CD14-positive monocyte (primary cell): ENCODE results near the gene C5orf47. TPM values are rescaled to one million over a fixed set of nuclear protein-coding genes. Genes with fewer than 3 reads are reported as not detected.
A peak's percentile ranks its signal among the peaks of the same experiment; 100 is the strongest.

ENCODE experiments used
- DNase-seq, 3 donors: peaks; one replicate each; pipeline ENCODE4 v3.0.0-alpha.2; 2011 to 2022
- H2AFZ ChIP-seq: 2 replicates; pipeline ENCODE4 v1.6.0; 2012; ENCODE audit warnings: mild to moderate bottlenecking, low read depth, low read length, inconsistent platforms; ENCODE audit not compliant: insufficient read depth, poor library complexity, severe bottlenecking
- H3K27ac ChIP-seq, 2 donors: 1 replicate in 1 of 2; 2 replicates in 1 of 2; pipeline ENCODE4 v1.5.1; 2012 to 2013; ENCODE audit warnings: low read length in 2 of 2, control low read depth in 1 of 2, inconsistent platforms in 1 of 2, low read depth in 1 of 2, mild to moderate bottlenecking in 1 of 2
- H3K27me3 ChIP-seq, 2 donors: one replicate each; pipeline versions ENCODE4 v1.6.0 to v1.6.1; 2011 to 2013; ENCODE audit warnings: low read length in 2 of 2; ENCODE audit not compliant: control insufficient read depth in 2 of 2, insufficient read depth in 2 of 2
- H3K36me3 ChIP-seq, 2 donors: replicated peaks in 1 of 2; 1 replicate in 1 of 2; 2 replicates in 1 of 2; pipeline versions ENCODE4 v1.5.1 to v1.6.1; 2012 to 2013; ENCODE audit warnings: low read length in 2 of 2, control low read depth in 1 of 2, inconsistent platforms in 1 of 2, mild to moderate bottlenecking in 1 of 2; ENCODE audit not compliant: insufficient read depth in 2 of 2, control insufficient read depth in 1 of 2
- H3K4me1 ChIP-seq, 2 donors: 1 replicate in 1 of 2; 2 replicates in 1 of 2; pipeline versions ENCODE4 v1.5.1 to v1.6.1; 2012 to 2013; ENCODE audit warnings: low read length in 2 of 2, control low read depth in 1 of 2, inconsistent platforms in 1 of 2, mild to moderate bottlenecking in 1 of 2, moderate library complexity in 1 of 2; ENCODE audit not compliant: insufficient read depth in 2 of 2, control insufficient read depth in 1 of 2
- H3K4me2 ChIP-seq: replicated peaks from 2 replicates; pipeline ENCODE3; 2012; ENCODE audit warnings: low read length, moderate library complexity, mild to moderate bottlenecking; ENCODE audit not compliant: poor library complexity, severe bottlenecking; ENCODE audit errors: extremely low read depth
- H3K4me3 ChIP-seq, 3 experiments: fragments of 200-600 bp in 1 of 3; sonication (generic) in 1 of 3; replicated peaks in 1 of 3; 1 replicate in 2 of 3; 2 replicates in 1 of 3; pipeline ENCODE4 v1.5.1; 2011 to 2013; ENCODE audit warnings: low read length in 3 of 3, mild to moderate bottlenecking in 3 of 3, control low read depth in 2 of 3, low read depth in 2 of 3, inconsistent platforms in 1 of 3, moderate library complexity in 1 of 3
- H3K79me2 ChIP-seq: 2 replicates; pipeline ENCODE4 v1.6.0; 2012; ENCODE audit warnings: mild to moderate bottlenecking, control low read depth, inconsistent platforms, low read length, moderate library complexity; ENCODE audit not compliant: insufficient read depth
- H3K9ac ChIP-seq: 2 replicates; pipeline ENCODE4 v1.6.0; 2017; ENCODE audit warnings: low read length, mild to moderate bottlenecking; ENCODE audit not compliant: insufficient read depth, poor library complexity, severe bottlenecking
- H3K9me3 ChIP-seq, 2 donors: replicated peaks in 1 of 2; 1 replicate in 1 of 2; 2 replicates in 1 of 2; pipeline versions ENCODE4 v1.5.1 to v1.6.1; 2012 to 2013; ENCODE audit warnings: low read length in 2 of 2, control low read depth in 1 of 2; ENCODE audit not compliant: control insufficient read depth in 1 of 2, insufficient read depth in 1 of 2
- H4K20me1 ChIP-seq: 2 replicates; pipeline ENCODE4 v1.6.0; 2012; ENCODE audit warnings: mild to moderate bottlenecking, low read length, control low read depth, moderate library complexity; ENCODE audit not compliant: insufficient read depth
- H3K27ac Mint-ChIP-seq, 7 donors: one replicate each; pipeline ENCODE4 v1.8.0; 2020; ENCODE audit warnings: mild to moderate bottlenecking in 7 of 7, mixed read lengths in 7 of 7, moderate library complexity in 6 of 7, inconsistent platforms in 2 of 7
- H3K27me3 Mint-ChIP-seq, 3 donors: one replicate each; pipeline ENCODE4 v1.8.0; 2021 to 2022; ENCODE audit warnings: low read depth in 3 of 3, mild to moderate bottlenecking in 3 of 3, mixed read lengths in 3 of 3, moderate library complexity in 3 of 3, inconsistent platforms in 1 of 3
- H3K36me3 Mint-ChIP-seq, 2 donors: one replicate each; pipeline ENCODE4 v1.8.0; 2020; ENCODE audit warnings: mixed read lengths in 2 of 2, inconsistent platforms in 1 of 2, mild to moderate bottlenecking in 1 of 2
- H3K4me1 Mint-ChIP-seq: one replicate; pipeline ENCODE4 v1.8.0; 2020; ENCODE audit warnings: mild to moderate bottlenecking, mixed read lengths
- H3K4me3 Mint-ChIP-seq, 2 donors: one replicate each; pipeline ENCODE4 v1.8.0; 2020; ENCODE audit warnings: mild to moderate bottlenecking in 2 of 2, mixed read lengths in 2 of 2, moderate library complexity in 1 of 2
- H3K9me3 Mint-ChIP-seq, 7 donors: one replicate each; pipeline ENCODE4 v1.8.0; 2020 to 2022; ENCODE audit warnings: mixed read lengths in 7 of 7, mild to moderate bottlenecking in 6 of 7, moderate library complexity in 6 of 7, inconsistent platforms in 2 of 7
- WGBS: methylation state at CpG from one replicate; pipeline ENCODE4 v1.1.5; 2013; ENCODE audit warnings: missing lambda C conversion rate; ENCODE audit not compliant: insufficient coverage; 5-methylcytosine and 5-hydroxymethylcytosine counted together
- intact Hi-C, 2 donors: fragments of 100-400 bp; cut with micrococcal nuclease; formaldehyde crosslinking; loops; one replicate each; pipeline versions ENCODE4 v1.15.0 to v1.15.1; 2023
- polyA plus RNA-seq, 3 donors: library from polyadenylated mRNA; depleted of rRNA in 1 of 3; unstranded in 2 of 3; stranded (reverse) in 1 of 3; fragments of 300-500 nt in 2 of 3; fragments of >200 nt in 1 of 3; fragmentation: Illumina TruSeq in 2 of 3; gene quantifications; 1 replicate in 2 of 3; 2 replicates in 1 of 3; pipeline ENCODE4 v1.2.3, GENCODE V29; 2012 to 2021
- TF ChIP-seq, protein P1 (sequence below): fragments of 200-600 bp; IDR thresholded peaks from one replicate; pipeline ENCODE4 v1.8.0; 2022; ENCODE audit warnings: antibody characterized with exemption, mild to moderate bottlenecking

C5orf47 gene
- polyA plus RNA-seq, 3 donors, result not detected

DNA sequence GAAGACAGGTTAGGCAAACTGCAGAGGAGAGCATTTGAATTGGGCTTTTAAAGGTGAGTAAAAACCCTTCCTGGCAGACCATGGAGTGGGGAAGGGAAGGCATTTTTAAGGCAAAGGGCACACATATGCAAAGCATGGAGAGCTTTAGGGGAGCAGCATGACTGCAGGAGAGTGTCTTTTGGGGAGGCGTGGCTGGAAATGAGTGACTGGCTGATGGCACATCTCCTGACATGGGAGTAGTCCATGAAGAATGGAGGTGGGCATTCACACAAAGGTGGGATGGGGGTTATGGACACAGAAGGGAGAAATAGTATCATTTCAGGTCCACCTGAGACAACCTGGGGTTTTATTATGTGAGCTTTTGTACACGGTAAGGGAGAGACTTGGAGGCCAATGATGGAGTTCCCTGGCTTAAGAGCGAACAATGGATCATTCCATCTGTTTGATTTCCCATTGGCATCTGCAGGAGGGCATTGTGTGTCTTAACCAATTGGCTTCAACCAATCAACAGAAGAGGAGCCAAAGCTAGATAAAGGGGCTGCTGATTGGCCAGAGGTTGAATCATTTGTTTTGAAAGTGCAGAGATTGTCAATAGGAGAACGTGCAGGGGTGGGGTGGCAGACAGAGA is 58.6 kb downstream of the C5orf47 start:
- H3K27me3 Mint-ChIP-seq, result peaks cover 4 to 18% (median 7%) of the 10 kb centered on the region in 3 donors
- no peaks in the 10 kb centered on the region for H3K4me1 ChIP-seq
- no peaks in the 10 kb centered on the region for H3K79me2 ChIP-seq
- no peaks in the 10 kb centered on the region for H3K36me3 ChIP-seq
- H3K4me3 Mint-ChIP-seq, result no peak overlapping the region
- no peak overlapping the region for H3K27ac ChIP-seq
- no peak overlapping the region for H3K4me2 ChIP-seq
- H3K4me3 ChIP-seq, result no peak overlapping the region
- no peaks in the 10 kb centered on the region for H3K9me3 ChIP-seq
- H3K9me3 Mint-ChIP-seq, result no peaks in the 10 kb centered on the region
- no peaks in the 10 kb centered on the region for H4K20me1 ChIP-seq
- H3K9ac ChIP-seq, result no peak overlapping the region
- TF ChIP-seq, protein P1, sequence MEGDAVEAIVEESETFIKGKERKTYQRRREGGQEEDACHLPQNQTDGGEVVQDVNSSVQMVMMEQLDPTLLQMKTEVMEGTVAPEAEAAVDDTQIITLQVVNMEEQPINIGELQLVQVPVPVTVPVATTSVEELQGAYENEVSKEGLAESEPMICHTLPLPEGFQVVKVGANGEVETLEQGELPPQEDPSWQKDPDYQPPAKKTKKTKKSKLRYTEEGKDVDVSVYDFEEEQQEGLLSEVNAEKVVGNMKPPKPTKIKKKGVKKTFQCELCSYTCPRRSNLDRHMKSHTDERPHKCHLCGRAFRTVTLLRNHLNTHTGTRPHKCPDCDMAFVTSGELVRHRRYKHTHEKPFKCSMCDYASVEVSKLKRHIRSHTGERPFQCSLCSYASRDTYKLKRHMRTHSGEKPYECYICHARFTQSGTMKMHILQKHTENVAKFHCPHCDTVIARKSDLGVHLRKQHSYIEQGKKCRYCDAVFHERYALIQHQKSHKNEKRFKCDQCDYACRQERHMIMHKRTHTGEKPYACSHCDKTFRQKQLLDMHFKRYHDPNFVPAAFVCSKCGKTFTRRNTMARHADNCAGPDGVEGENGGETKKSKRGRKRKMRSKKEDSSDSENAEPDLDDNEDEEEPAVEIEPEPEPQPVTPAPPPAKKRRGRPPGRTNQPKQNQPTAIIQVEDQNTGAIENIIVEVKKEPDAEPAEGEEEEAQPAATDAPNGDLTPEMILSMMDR, result no peak
- intact Hi-C loops, result no loop called here
- DNase-seq, result no peak
- no peaks in the 10 kb centered on the region for H3K4me1 Mint-ChIP-seq
- H3K27ac Mint-ChIP-seq, result no peak overlapping the region
- H3K36me3 Mint-ChIP-seq, result no peaks in the 10 kb centered on the region
- WGBS, result 74% methylated on average over 3 of the region's 4 CpGs
- H2AFZ ChIP-seq, result no peak overlapping the region
- H3K27me3 ChIP-seq, result no peaks in the 10 kb centered on the region

DNA sequence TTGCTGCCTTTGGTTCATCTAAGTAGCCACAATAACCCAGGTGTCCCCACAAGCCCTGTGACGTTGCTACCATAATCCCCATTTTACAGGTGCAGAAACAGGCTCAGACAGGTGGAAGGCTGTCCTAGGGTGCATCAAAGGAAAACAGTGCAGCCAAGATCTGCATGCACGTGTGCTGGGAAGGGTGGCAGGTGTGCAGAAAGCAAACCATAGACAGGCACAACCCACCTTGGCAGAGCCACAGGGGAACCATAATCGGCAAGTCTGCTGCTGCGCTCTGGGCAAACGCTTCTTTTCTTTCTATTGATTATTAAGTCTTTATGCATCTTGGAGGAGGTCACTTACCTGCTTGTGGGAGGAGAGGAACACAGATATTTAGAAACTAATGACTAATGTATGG is 63.7 kb downstream of the C5orf47 start:
- H3K4me1 Mint-ChIP-seq, result no peaks in the 10 kb centered on the region
- peaks cover 0 to 2% (median 0%) of the 10 kb centered on the region in 7 donors for H3K9me3 Mint-ChIP-seq
- no peaks in the 10 kb centered on the region for H3K79me2 ChIP-seq
- intact Hi-C loops, result no loop called here
- TF ChIP-seq, protein P1, result no peak
- no peaks in the 10 kb centered on the region for H4K20me1 ChIP-seq
- no peak overlapping the region for H3K4me3 ChIP-seq
- no peaks in the 10 kb centered on the region for H3K27me3 ChIP-seq
- no peak overlapping the region for H3K27ac ChIP-seq
- H3K4me1 ChIP-seq, result no peaks in the 10 kb centered on the region
- H3K36me3 Mint-ChIP-seq, result no peaks in the 10 kb centered on the region
- peaks cover 2 to 5% (median 3%) of the 10 kb centered on the region in 3 donors for H3K27me3 Mint-ChIP-seq
- H2AFZ ChIP-seq, result no peak overlapping the region
- no peaks in the 10 kb centered on the region for H3K9me3 ChIP-seq
- DNase-seq, result no peak
- no peaks in the 10 kb centered on the region for H3K36me3 ChIP-seq
- no peak overlapping the region for H3K4me2 ChIP-seq
- no peak overlapping the region for H3K9ac ChIP-seq
- H3K4me3 Mint-ChIP-seq, result no peak overlapping the region
- H3K27ac Mint-ChIP-seq, result peak overlapping the region in 1 of 7 donors; percentile 26
- 73% methylated on average over 2 of the region's 5 CpGs for WGBS
